ENCODE data around the gene SERTAD3. TPM values are rescaled to one million over a fixed set of nuclear protein-coding genes. Genes with fewer than 3 reads are reported as not detected.

The SERTAD3 gene
- total and polyA plus RNA-seq, 2 donors (not counting 3 experiments of a cell fraction or from before 2014, with no cell fraction given), result 13.3 to 29.9 TPM

- peak overlapping the region; percentile 93 for H3K9ac ChIP-seq (replicated peaks; ENCODE audit: extremely low read depth, insufficient read depth, low read length)
- intact Hi-C loops (cut with micrococcal nuclease), result loop anchor here (1.0 to 5.0 kb wide), 4 partner anchors 8 to 593 kb away; partner anchors contain the start of genes C19orf47, DYRK1B and PLD3
- TSS peak; percentile 51 for BruUV-seq (replicated peaks)
- peaks cover 8 to 9% of the 10 kb centered on the region in 2 experiments for H3K36me3 ChIP-seq (ENCODE audit: control insufficient read depth in 2 of 2, extremely low read depth in 1 of 2, insufficient read depth in 2 of 2, low read length in 2 of 2)
- FAIRE-seq, result peak; percentile 76
- CTCF ChIA-PET, result interaction anchor here (0.6 to 2.8 kb wide), 3 partner anchors 18 to 119 kb away, joined by 3 to 11 read pairs (median 4); no protein-coding TSS in a partner anchor
- no peaks in the 10 kb centered on the region for H3K9me1 ChIP-seq (replicated peaks; ENCODE audit: control insufficient read depth, extremely low read depth, insufficient read depth, low read length)
- H3K27ac ChIP-seq (ENCODE audit: insufficient read depth, low read depth, low read length), result peak overlapping the region; percentile 95
- H3K9me3 ChIP-seq (replicated peaks; ENCODE audit: control insufficient read depth, insufficient read depth, low read length), result no peaks in the 10 kb centered on the region
- H3K4me1 ChIP-seq (ENCODE audit: control insufficient read depth, extremely low read depth, insufficient read depth, low read length), result peaks cover 19% of the 10 kb centered on the region
- H3K79me2 ChIP-seq (ENCODE audit: control insufficient read depth, insufficient read depth, low read length), result peaks cover 30% of the 10 kb centered on the region
- H2AFZ ChIP-seq (ENCODE audit: low read depth, low read length), result no peak overlapping the region
- peak overlapping the region; percentile 96 for H3K4me2 ChIP-seq (ENCODE audit: insufficient read depth, low read length)
- H3K27me3 ChIP-seq (ENCODE audit: control insufficient read depth in 2 of 2, insufficient read depth in 2 of 2, low read length in 2 of 2), result no peaks in the 10 kb centered on the region
- POLR2A ChIA-PET, result interaction anchor here (1.3 kb wide), 2 partner anchors 8 to 18 kb away, joined by 4 read pairs; no protein-coding TSS in a partner anchor
- TF ChIP-seq EZH2 (IDR thresholded peaks at IDR 0.05; ENCODE audit: borderline replicate concordance, low read depth, low read length, severe bottlenecking) (no peak), GATA2 (IDR thresholded peaks at IDR 0.05; ENCODE audit: insufficient read depth, insufficient read length, low read depth, low read length) (no peak), JUN (IDR thresholded peaks at IDR 0.05; ENCODE audit: borderline replicate concordance, insufficient read depth, insufficient read length, low read depth) (no peak), POLR2A (IDR thresholded peaks at IDR 0.05; ENCODE audit: low read depth, low read length) (peak; percentile 31)
- peak overlapping the region; percentile 80 to 95 (median 93) for H3K4me3 ChIP-seq (replicated peaks in 1 of 3; ENCODE audit: insufficient read depth in 1 of 3, low read depth in 1 of 3, low read length in 3 of 3)
- no peaks in the 10 kb centered on the region for H4K20me1 ChIP-seq (replicated peaks; ENCODE audit: control insufficient read depth, extremely low read depth, insufficient read depth, low read length)
- peak; percentile 32 for DNase-seq (ENCODE audit: low read depth, low spot score)
- dilution Hi-C loops (cut with MboI; ENCODE audit: extremely low pct_ligation_motif_present, low sequenced_read_pairs), result no loop called here
Observed at GRCh38 chr19:40424637-40425449, 19.3 kb downstream of the SERTAD3 start.

- H3K9me1 ChIP-seq (replicated peaks; ENCODE audit: control insufficient read depth, extremely low read depth, insufficient read depth, low read length), result no peaks in the 10 kb centered on the region
- dilution Hi-C loops (cut with MboI; ENCODE audit: extremely low pct_ligation_motif_present, low sequenced_read_pairs), result no loop called here
- peaks cover 8 to 9% of the 10 kb centered on the region in 2 experiments for H3K36me3 ChIP-seq (ENCODE audit: control insufficient read depth in 2 of 2, extremely low read depth in 1 of 2, insufficient read depth in 2 of 2, low read length in 2 of 2)
- DNase-seq (ENCODE audit: low read depth, low spot score) (no peak), FAIRE-seq (no peak)
- ChIA-PET CTCF (interaction anchor here (1.9 kb wide), 1 partner anchor 40 kb away, joined by 6 read pairs; no protein-coding TSS in a partner anchor), POLR2A (interaction anchor here (1.3 kb wide), 1 partner anchor 19 kb away, joined by 4 read pairs; no protein-coding TSS in a partner anchor)
- H3K4me2 ChIP-seq (ENCODE audit: insufficient read depth, low read length), result peak overlapping the region; percentile 96
- H3K9ac ChIP-seq (replicated peaks; ENCODE audit: extremely low read depth, insufficient read depth, low read length), result no peak overlapping the region
- H3K27me3 ChIP-seq (ENCODE audit: control insufficient read depth in 2 of 2, insufficient read depth in 2 of 2, low read length in 2 of 2), result no peaks in the 10 kb centered on the region
- H2AFZ ChIP-seq (ENCODE audit: low read depth, low read length), result no peak overlapping the region
- H3K4me1 ChIP-seq (ENCODE audit: control insufficient read depth, extremely low read depth, insufficient read depth, low read length), result peaks cover 19% of the 10 kb centered on the region
- H4K20me1 ChIP-seq (replicated peaks; ENCODE audit: control insufficient read depth, extremely low read depth, insufficient read depth, low read length), result no peaks in the 10 kb centered on the region
- intact Hi-C loops (cut with micrococcal nuclease), result loop anchor here (5.0 kb wide), 1 partner anchor 77 kb away; the partner anchor contains the start of genes C19orf47 and PLD3
- no TSS peak for BruUV-seq (replicated peaks)
- H3K79me2 ChIP-seq (ENCODE audit: control insufficient read depth, insufficient read depth, low read length), result peaks cover 30% of the 10 kb centered on the region
- no peak overlapping the region for H3K27ac ChIP-seq (ENCODE audit: insufficient read depth, low read depth, low read length)
- TF ChIP-seq MAX (IDR thresholded peaks at IDR 0.05; ENCODE audit: insufficient read depth, insufficient read length), result no peak
- H3K4me3 ChIP-seq (replicated peaks in 1 of 3; ENCODE audit: insufficient read depth in 1 of 3, low read depth in 1 of 3, low read length in 3 of 3), result peak overlapping the region in 2 of 3 experiments; percentile 4 to 95
- H3K9me3 ChIP-seq (replicated peaks; ENCODE audit: control insufficient read depth, insufficient read depth, low read length), result no peaks in the 10 kb centered on the region
Observed at GRCh38 chr19:40423938-40424337, 20.2 kb downstream of the SERTAD3 start.

Measured in endothelial cell of umbilical vein (primary cell).